Stimulated activated CD8-positive, alpha-beta memory T cell treated with anti-CD3 and anti-CD28 coated beads, Interleukin-7, amount 100 ng/mL, for 1 hour (primary cell): ENCODE results near the gene NECTIN2.
"Not testable (repeated sequence)": the region's sequence is repeated elsewhere in the genome, so short reads cannot be mapped to it uniquely, and the experiment has no call there.

Experiments
- DNase-seq, 2 donors: peaks; one replicate each; pipeline ENCODE4 v3.0.0-alpha.2; 2020; ENCODE audit warnings: low read depth in 2 of 2

NECTIN2 gene

DNA sequence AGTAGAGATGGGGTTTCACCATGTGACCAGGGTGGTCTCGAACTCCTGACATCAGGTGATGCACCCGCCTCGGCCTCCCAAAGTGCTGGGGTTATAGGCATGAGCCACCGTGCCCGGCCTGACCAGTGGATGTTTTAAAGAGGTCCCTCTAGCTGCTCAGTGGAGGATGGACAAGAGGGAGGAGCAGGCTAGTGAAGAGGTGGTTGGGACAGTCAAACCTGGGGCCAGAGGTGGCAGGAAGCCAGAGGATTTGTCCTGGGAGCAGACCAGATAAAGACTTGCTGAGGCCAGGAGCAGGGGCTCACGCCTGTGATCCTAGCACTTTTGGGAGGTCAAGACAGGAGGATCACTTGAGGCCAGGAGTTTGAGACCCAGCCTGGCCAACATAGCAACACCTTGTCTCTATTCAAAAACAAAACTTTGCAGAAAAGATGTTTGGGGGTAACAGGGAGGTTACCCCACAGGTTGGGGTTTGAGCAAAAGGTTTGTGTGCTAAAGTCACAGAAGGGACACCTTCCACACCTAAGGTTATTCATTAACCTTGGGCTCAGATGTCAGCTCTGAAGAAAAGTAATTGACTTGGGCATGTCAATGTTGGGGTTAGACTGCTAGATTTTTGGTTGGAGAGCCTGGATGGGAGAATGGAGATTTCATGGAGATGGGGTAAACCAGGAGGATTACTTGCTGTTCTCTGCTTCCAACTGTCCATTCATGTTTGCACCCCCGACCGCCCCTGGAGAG, 28.2 kb upstream of the NECTIN2 start:
- no peak for DNase-seq

DNA sequence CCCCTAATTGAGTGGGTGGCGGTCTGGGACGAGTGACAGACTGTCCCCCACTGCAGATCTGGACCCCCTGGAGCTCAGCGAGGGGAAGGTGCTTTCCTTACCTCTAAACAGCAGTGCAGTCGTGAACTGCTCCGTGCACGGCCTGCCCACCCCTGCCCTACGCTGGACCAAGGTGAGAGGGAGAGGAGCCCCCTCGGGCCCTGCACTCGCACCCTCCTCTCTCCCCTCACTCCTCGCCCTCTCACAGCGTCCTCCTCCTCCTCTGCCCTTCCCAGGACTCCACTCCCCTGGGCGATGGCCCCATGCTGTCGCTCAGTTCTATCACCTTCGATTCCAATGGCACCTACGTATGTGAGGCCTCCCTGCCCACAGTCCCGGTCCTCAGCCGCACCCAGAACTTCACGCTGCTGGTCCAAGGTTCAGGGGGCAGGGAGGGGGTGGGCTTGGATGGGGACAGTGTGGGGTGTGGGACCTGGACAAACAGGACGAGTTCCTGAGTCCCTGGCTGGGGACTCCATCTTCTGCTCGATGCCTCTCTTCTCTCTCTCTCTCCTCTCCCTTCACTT, 27.5 kb upstream of the NECTIN2 start:
- no peak for DNase-seq

DNA sequence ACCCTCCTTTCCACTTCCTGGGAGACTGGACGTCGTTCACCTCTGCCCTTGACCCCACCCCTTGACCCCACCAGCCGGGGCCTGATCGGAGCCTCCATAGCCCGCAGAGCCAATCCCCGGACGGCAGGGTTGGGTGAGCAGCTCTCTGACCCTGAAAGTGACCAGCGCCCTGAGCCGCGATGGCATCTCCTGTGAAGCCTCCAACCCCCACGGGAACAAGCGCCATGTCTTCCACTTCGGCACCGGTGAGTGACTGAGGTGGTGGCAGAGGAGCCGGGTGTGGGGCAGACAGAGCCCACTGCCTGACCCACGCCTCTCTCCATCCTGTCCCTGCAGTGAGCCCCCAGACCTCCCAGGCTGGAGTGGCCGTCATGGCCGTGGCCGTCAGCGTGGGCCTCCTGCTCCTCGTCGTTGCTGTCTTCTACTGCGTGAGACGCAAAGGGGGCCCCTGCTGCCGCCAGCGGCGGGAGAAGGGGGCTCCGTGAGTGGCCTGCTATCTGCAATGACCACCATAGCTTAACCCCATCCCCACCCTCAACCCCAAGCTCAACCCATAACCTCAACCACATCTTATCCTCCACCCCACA, 26.8 kb upstream of the NECTIN2 start:
- no peak for DNase-seq

DNA sequence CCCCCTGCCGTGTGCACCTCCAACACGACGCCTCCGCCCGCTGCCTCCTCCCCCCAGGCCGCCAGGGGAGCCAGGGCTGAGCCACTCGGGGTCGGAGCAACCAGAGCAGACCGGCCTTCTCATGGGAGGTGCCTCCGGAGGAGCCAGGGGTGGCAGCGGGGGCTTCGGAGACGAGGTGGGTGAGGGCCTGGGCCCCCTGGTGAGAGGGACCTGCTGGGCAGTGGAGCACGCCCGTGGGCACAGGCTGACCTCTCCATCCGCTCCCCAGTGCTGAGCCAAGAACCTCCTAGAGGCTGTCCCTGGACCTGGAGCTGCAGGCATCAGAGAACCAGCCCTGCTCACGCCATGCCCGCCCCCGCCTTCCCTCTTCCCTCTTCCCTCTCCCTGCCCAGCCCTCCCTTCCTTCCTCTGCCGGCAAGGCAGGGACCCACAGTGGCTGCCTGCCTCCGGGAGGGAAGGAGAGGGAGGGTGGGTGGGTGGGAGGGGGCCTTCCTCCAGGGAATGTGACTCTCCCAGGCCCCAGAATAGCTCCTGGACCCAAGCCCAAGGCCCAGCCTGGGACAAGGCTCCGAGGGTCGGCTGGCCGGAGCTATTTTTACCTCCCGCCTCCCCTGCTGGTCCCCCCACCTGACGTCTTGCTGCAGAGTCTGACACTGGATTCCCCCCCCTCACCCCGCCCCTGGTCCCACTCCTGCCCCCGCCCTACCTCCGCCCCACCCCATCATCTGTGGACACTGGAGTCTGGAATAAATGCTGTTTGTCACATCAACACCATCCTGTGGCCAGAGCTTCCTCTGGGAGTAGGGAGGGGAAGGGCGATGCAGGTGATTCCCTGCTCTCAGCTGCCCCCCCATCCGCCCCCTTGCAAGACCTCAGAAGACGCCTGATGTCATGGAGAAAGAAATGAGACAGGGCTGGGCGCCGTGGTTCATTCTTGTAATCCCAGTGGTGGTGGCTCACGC, 25.2 kb upstream of the NECTIN2 start:
- DNase-seq = no peak

DNA sequence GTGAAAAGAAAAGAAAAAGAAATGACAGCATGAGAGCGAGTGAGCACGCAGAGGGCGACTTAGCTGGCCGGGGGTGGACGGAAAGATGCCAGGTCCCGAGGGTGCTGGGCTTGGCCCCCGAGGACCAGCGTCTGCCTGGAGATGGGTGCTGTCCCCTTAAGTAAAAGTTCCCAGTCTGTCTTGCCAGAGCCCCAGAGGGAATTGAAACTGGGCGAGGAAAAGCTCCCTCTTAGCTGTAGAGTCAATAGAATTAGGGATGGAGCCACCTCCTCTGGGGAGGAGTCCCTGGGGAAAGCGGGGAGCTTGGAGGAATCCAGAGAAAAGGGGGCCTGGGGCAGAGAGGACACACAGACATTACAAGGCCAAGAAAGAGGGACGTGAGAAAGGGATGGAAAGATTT, 23.9 kb upstream of the NECTIN2 start:
- DNase-seq = no peak

DNA sequence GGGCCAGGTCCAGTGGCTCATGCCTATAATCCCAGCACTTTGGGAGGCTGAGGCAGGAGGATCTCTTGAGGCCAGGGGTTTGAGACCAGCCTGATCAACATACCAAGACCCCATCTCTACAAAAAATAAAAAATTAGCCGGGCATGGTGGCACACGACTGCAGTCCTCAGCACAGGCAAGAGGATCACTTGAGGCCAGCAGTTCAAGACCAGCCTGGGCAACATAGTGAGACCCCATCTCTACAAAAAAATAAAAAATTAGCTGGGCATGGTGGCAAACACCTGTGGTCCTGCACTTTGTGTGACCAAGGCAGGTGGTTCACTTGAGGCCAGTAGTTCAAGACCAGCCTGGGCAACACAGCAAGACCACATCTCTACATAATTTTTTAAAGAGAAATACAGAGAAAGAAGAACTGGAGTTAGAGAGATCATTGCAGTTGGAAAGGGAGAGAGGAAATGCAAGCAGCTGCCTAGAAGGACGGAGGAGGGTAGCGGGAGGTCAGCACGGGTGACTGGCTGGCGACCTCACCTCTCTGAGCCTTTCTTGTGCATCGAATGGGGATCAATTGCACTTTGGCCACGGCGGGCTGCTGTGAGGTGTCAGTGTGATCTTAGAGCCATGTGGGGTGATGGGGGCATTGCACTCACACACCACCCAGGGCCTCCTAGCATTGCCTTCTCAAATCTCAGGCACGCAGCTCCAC, 23.3 kb upstream of the NECTIN2 start:
- DNase-seq = no peak

DNA sequence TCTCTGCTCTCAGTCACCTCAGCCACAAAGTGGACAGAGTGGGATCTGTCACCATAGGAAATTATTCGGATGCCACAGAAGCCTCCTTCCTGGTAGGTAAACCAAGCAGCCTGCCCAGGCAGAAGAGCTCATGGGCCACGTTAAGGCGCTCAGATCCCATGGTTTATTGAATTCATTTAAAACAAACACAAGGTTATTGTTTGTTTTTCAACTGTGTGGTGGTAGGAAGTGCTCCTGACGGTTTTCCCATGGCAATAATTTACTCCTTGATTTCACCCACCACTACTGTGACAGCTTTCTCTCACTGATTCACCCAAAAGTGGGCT, 22.8 kb upstream of the NECTIN2 start:
- no peak for DNase-seq

DNA sequence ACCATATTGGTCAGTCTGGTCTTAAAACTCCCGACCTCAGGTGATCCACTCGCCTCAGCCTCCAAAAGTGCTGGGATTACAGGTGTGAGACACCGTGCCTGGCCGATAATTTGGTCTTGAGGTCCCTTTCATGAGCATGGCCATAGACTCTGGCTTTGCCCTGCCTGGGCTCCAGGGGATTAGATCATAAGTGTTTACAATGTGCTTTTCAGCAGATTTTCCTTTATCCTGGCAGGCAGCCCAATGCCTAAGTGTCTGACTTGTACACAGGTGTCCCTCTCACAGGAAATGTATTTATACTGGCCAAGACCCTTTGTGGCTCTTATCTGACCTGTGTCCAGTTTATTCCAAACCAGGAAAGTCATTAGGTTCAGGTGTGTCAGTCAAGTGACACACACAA, 21.3 kb upstream of the NECTIN2 start:
- DNase-seq = no peak

DNA sequence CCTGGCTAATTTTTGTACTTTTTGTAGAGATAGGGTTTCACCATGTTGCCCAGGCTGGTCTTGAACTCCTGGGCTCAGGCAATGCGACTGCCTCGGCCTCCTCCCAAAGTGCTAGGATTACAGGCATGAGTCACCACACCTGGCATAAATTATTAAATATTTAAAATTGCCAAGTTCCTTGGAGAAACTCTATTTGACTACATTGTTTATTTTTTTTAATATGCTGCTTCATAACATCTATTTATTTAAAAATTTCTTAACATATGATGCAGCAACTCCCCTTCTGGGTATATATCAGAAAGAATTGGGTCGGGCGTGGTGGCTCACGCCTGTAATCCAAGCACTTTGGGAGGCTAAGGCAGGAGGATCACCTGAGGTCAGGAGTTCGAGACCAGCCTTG, 13.2 kb upstream of the NECTIN2 start:
- DNase-seq = not testable (repeated sequence)

DNA sequence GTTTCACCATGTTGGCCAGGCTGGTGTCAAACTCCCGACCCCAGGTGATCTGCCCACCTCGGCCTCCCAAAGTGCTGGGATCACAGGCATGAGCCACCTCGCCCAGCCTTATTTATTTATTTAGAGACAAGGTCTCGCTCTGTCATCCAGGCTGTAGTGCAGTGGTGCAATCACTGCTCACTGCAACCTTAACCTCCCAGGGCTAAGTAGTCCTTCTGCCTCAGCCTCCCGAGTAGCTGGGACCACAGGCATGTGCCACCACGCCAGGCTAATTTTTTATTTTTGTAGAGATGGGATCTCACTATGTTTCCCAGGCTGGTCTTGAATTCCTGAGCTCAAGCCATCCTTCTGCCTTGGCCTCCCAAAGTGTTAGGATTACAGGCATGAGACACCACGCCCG, 11.7 kb upstream of the NECTIN2 start:
- not testable (repeated sequence) for DNase-seq

DNA sequence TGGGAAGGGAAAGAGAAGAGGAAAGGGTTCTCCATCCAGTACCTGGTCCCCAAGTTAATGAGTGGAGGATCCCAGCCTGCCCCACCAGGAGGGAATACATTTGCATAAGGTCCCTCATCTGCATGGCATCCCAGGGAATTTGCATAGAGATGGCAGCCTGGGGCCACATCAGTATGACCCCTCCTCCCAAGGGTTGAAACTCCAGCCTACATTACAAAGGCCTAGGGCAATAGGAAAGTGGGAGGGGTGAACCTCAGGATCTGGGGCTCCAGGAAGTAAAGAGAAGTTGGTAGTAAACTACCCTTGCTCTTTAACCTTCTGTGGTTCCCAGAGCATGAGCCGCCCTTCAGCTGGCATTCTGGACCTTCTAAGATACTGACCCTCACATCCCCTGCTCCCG, 6.8 kb upstream of the NECTIN2 start:
- no peak for DNase-seq

DNA sequence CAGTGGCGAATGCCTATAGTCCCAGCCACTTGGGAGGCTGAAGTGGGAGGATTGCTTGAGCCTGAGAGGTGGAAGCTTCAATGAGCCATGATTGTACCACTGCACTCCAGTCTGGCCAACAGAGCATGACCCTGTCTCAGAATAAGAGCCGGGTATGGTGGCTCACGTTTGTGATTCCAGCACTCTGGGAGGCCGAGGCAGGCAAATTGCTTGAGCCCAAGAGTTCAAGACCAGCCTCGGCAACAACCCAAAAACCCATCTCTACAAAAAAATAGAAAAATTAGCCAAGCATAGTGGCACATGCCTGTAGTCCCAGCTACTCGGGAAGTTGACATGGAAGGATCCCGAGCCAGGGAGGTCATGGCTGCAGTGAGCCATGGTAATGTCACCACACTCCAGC, 5.3 kb upstream of the NECTIN2 start:
- no peak for DNase-seq

DNA sequence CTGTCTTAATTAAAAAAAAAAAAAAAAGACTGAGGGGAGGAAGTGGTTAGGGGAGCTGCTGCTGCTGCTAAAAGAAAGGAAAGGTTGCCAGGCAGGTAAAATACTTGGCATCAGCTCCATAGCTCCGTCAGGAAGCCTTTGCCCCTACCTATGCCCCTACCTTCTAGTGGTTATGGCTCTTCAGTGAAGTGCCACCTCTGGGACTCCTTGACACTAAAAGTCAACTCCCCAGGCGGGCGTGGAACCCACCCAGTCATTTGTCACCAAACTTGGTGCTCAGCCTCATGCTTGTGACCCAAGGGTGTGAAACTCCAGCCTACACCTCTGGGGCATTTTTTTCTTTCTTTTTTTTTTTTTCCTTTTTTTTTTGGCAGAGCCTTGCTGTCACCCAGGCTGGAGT, 4.9 kb upstream of the NECTIN2 start:
- DNase-seq = no peak

DNA sequence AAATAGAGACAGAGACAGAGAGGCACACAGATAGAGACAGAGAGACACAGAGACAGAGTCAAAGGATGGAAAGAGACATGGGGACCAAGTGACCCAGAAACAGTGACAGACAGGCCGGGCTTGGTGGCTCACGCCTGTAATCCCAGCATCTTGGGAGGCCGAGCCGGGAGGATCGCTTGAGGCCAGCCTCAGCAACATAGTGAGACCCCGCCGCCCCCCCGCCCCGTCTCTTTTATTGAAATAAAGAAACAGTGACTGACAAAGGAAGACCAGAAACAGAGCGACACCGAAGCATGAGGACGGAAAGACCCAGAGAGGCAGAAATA, 848 bp upstream of the NECTIN2 start:
- no peak for DNase-seq

DNA sequence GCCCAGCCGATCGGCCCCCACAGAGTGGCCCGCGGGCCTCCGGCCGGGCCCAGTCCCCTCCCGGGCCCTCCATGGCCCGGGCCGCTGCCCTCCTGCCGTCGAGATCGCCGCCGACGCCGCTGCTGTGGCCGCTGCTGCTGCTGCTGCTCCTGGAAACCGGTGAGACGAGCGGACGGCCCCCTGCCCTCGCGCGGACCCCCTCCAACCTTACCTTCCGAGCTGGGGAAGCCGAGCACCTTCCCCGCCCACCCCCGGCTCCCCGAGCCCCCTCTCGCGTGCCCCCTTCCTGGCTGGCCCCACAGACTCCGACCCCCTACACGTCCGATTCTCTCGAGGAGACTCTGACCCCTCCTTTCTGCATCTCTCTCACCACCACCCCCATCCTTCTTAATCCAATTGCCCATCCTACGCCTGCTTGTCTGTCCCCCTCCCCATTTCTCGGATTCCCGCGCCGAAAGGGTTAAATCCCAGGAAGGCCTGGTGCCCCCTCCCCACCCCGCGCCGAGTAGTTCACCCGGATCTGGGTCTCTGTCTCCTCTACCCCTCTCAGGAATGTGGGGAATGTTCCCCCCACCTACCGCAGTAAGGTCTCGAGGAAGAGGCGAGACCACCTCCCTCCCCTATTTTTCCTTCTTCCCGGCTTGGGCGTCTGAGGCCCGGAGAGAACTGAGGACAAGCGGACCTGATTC, 502 bp downstream of the NECTIN2 start:
- no peak for DNase-seq

DNA sequence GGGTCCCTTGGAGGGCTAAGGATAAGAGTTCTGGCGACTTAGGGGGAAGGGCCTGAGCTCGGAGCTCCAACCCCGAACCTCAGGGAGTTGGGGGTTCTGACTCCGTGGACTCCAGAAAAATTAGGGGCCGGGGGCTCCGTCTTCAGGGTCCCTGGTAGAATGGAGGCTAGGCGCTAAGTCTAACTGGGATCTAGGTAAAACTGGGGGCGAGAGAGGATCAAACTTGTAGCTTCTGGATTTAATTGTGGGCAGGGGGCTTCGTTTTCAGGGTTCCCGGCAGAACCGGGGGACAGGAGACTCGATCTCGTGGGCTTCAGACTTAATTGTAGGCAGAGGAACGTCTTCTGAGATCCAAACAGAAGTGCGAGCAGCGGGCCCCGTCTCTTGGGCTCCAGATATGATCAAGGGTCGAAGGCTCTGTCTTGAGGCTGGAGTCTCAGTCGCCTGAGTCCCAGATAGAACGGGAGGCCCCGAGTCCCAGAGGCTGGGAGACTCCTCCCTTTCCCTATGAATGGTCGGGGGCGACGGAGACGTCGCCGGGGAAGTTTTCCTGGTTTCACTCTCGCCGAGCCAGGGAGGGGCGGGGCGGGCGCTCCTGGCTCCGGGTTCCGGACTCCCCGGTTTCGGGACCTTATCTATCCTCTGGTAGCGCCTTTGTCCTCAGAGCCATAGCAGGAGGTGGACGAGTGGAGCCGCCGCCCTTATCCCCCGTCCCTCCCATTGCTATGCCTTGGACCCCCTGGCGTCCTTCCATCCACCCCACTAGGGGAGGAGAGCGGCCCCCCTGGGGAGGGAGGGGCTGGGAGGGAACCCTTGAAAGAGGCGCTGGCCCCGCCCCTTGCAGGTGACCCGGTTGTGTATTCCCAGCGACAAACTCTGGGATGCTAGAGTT, 1.3 kb downstream of the NECTIN2 start:
- no peak for DNase-seq

DNA sequence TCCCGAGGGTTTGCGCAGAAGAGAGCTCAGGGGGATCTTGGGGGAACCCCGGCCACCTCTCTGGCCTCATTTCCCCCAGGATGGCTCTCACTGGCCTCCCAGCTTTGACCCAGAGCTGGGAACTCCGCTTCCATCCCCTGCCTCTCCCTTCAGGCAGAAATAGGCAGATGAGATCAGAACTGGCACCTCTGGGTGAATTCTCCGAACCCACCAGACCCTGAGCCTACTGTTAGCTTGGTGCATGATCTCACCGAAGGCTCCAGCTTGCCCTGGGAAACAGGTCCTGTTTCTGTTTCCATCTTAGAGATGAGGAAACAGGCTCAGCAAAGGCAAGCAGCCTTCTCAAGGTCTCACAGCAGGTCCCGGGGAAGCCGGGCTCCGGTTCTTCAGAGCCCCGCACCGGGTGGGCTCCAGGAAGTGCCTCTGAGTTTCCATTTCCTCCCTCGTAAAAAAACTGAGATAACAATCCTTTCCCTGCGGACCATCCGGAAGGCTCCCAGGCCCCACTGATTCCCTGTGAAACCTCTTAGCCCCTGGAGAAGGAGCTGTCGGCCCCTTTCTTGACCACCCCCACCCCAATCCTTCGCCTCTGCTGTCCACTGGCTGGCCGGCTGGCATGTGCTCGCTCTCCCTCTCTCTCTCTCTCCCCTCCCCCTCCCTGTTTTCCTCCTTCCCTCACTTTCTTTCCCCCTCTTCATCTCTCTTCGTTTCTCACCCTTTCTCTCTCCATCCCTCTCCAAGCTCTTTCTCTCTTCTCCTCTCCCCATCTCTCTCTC, 2.1 kb downstream of the NECTIN2 start:
- no peak for DNase-seq

DNA sequence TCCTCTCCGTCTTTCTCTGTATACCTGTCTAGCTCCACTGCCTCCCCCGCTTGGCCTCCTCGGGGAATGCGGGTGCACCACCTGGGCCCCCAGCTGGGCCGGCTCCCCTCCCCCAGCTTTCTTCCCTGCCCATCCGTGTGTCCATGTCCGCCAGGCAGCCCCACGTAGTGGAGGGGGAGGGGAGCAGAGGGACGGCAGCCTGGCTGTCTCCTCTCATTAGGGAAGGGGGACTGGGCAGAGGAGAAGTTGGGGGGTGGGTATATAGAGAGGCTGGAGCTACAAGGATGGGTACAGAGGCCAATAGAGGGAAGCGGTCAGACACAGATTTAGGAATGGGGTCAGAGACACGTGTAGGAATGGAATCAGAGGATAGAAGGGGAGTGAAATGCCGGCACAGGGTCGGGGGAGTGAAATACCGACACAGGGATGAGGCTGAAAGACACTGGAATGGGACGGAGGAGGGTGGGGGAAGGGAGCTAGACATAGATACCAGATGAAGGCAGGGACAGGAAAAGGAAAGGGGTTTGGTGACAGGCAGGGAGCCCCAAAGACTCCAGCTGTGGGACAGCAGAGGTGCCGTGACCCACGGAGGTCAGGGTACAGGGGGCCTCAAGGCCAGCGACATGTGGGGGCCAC, 2.8 kb downstream of the NECTIN2 start:
- DNase-seq = no peak

DNA sequence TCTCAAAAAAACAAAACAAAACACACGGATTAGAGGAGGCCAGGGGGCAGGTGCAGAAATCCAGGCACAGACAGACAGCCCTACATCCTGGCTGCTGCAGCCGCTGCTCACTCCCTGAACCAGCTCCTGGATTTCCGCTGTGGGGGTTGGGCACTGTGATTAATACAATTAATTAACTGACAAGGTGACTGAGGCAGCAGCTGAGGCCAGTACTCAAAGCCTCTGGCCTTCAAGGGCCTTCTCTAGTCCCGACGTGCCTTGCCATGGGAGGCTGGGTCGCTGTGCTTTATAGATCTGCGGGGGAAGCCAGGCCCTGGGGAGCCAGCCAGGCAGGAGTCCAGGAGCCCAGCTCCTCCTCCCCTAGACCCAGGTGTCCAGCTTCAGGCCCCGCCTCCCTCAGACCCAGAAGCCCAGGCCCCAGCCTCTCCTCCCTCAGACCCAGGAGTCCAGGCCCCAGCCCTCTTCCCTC, 4.6 kb downstream of the NECTIN2 start:
- DNase-seq = no peak
